Hepatic stellate cell (primary cell): ENCODE data around the gene NETO2.

Experiments used
- DNase-seq: peaks from one replicate; pipeline ENCODE4 v3.0.0; 2011; ENCODE audit warnings: low spot score

The NETO2 gene

DNA sequence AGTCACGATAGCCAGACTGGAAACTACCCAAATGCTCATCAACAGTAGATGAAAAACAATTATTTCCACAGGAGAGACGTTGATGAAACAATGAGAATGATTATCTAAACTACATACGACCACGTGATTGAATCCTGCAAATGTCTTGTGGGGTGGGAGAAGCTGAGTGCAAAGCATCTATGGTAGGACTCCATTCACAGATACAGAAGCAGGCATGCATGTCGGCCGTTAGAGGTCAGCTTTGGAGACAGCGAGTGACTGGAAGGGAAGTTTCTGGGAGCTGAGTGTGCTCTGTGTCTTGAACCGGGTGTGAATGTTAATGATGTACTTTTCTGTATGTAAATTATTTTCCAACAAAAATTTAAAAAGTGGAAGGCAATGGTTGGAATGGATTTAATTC lies 98.7 kb downstream of the NETO2 start:
- no peak for DNase-seq

GRCh38 chr16:47043970-47044684 lies 99.6 kb downstream of the NETO2 start:
- no peak for DNase-seq

DNA sequence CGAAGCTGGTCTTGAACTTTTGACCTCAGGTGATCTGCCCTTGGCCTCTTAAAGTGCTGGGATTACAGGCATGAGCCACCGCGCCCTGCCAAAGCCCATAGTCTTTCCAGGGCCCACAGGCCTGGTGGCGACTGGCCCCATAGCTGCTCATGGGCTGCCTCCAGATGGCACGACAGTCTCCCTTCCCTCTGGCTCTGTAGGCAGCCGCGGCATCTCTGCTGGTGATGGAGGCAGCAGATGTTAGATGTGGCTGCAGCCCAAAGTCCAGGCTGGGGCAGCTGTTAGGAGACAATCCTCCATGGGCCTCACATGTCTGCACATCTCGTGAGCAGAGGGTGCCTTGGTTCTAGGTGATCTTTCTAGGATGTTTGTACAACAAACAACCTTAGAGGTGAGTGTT lies 100.5 kb downstream of the NETO2 start:
- DNase-seq: no peak

- peak; percentile 95 for DNase-seq
Measured at GRCh38 chr16:47037746-47038458, 105.8 kb downstream of the NETO2 start.

DNA sequence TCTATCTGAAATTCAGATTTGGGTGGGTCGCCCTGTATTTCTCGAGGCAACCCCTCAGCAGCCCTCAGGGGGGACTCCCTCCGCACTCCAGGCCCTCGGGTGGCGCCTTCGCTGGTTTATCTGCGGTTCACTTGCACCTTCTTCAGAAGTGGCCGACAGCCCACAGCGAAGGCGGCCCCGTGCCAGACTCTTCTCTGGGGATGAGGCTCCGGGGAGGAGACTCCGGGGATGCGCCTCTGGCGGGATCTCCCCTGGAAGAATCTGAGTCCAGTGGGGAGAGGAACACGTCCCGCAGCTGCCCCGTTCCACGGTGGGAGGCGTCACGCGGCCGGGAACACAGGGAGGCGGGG lies 106.4 kb downstream of the NETO2 start:
- DNase-seq: no peak

DNA sequence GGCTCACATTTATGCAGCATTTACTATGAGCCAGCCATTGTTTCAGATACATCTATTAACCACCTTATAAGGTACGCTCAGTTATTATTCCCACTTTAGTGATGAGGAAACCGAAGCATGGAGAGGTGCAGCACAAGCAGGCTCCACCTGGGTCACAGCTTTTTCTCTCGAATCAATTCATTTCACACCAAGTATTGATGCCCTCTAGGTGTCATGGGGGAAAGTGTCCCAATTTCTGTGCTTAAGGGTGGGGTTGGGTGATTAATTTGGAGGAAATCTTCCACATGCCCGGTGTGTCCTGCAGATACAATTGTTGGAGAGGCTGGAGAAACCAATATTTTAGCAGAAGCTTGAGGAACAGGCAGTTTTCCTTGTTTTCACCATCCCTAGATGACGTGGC lies 107.5 kb downstream of the NETO2 start:
- DNase-seq: no peak

GRCh38 chr16:47035436-47035835 lies 108.3 kb downstream of the NETO2 start:
- no peak for DNase-seq

DNA sequence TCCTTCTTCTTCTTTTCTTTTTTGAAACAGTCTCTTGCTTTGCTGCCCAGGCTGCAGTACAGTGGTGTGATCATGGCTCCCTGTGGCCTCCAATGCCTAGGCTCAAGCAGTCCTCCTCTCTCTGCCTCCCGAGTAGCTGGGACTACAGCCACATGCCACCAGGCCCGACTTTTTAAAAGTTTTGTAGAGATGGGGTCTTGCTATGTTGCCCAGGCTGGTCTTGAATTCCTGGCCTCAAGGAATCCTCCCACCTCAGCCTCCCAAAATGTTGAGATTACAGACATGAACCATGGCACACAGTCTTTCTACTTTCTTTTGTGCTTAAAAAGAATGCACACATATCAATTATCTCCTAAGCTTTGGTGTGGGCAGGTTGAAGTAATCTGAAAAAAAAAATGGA lies 109.3 kb downstream of the NETO2 start:
- DNase-seq: no peak

DNA sequence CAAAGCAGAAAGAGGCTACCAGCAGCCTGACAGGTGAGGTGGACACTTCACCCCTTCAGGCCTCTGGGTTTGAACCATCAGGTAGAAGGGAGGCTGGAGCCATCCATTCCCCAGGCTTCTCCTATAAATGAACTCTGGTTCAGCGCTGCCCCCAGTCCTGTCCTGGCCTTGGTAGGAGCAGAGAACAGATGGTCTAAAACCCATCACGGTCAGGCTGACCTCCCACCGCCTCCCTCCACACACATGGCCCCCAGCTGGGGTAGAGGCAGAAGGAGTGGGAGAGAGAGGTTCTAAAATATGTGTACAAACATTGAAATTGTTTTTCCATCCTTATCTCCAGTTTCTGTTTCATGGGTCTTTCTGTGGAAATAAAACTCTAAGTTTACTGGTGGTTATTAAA lies 110.6 kb downstream of the NETO2 start:
- no peak for DNase-seq

DNA sequence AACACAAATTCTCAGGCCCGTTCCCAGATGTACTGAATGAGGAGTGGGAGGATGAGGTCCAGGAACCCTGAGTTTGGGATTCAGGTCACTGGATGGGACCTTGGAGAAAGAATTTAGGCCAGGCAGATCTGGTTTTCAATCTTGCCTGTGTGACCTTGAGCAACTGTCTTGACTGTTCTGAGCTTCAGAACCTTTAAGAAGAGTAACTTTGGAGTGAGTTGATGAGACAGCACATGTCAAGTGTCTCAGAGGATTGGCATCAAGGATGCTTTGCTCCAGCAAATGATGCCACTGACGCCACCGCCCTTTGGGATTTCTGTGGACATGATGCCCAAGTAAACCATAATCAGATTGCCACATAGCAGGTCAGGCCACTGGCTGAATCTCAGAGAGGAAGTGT lies 114.0 kb downstream of the NETO2 start:
- DNase-seq: no peak

DNA sequence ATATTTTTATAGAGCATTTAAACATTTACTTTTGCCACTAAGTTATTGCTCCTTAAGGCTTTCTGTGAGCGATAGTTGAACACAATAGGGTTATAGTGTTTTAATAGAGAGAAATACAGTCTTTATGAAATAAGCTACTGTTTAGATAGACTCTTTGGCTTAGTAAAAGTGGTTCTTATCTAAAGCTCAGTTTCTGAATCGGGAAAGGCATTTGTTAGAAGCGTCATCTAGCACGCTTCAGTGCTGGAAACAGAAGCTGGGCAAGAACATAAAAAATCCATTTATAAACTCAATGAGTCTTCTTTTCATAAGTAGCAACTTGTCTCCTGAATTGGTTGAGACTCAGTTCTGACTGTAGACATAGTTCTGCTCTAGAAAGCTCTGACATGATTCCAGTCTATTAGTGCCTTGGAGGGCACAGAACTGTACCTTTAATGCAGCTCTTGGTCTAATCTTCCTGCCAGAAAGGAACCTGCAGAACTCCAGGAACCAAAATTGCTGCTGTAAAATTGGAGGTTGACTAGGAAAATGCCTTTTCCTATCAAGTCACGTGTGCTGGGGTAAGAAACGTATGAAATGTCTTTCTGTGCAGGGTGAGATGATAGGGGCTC lies 114.9 kb downstream of the NETO2 start:
- DNase-seq: no peak
